HG03097 (cell line): ENCODE results near the gene RAB39B.
"Not testable (repeated sequence)": the region's sequence is repeated elsewhere in the genome, so short reads cannot be mapped to it uniquely, and the experiment has no call there.

Experiments used
- ATAC-seq: cut with Tn5 transposase; IDR thresholded peaks from one replicate; pipeline ENCODE4 v1.9.1; 2021; ENCODE audit not compliant: unreplicated experiment, low FRiP score

RAB39B gene

GRCh38 chrX:155263854-155264628 lies at the start of gene RAB39B:
Gene RAB39B, minus strand, starts transcription at chrX:155264491. Its CDS starts 203 bp downstream, at chrX:155264288.
- ATAC-seq = peak; percentile 79

GRCh38 chrX:155313766-155314165 lies 49.5 kb upstream of the RAB39B start:
- no peak for ATAC-seq

GRCh38 chrX:155293771-155294170 lies 29.5 kb upstream of the RAB39B start:
- ATAC-seq = no peak

GRCh38 chrX:155279873-155280272 lies 15.6 kb upstream of the RAB39B start:
- ATAC-seq = no peak

- ATAC-seq = no peak
Observed at GRCh38 chrX:155270969-155271368, 6.7 kb upstream of the RAB39B start.

- not testable (repeated sequence) for ATAC-seq
Observed at GRCh38 chrX:155267995-155268394, 3.7 kb upstream of the RAB39B start.

- ATAC-seq = no peak
Observed at GRCh38 chrX:155266439-155266838, 2.1 kb upstream of the RAB39B start.

GRCh38 chrX:155262970-155263754 lies 1.1 kb downstream of the RAB39B start:
- ATAC-seq = no peak

- no peak for ATAC-seq
Observed at GRCh38 chrX:155259752-155260151, 4.5 kb downstream of the RAB39B start.

GRCh38 chrX:155251391-155251790 lies 12.9 kb downstream of the RAB39B start:
- no peak for ATAC-seq

GRCh38 chrX:155247497-155247896 lies 16.8 kb downstream of the RAB39B start:
- no peak for ATAC-seq

GRCh38 chrX:155246748-155247147 lies 17.5 kb downstream of the RAB39B start:
- no peak for ATAC-seq

- no peak for ATAC-seq
Observed at GRCh38 chrX:155242300-155242699, 22.0 kb downstream of the RAB39B start.

- no peak for ATAC-seq
Observed at GRCh38 chrX:155237719-155238118, 26.6 kb downstream of the RAB39B start.

- ATAC-seq = no peak
Observed at GRCh38 chrX:155235891-155236290, 28.4 kb downstream of the RAB39B start.

- no peak for ATAC-seq
Observed at GRCh38 chrX:155231163-155231562, 33.1 kb downstream of the RAB39B start.

GRCh38 chrX:155225774-155226173 lies 38.5 kb downstream of the RAB39B start:
- no peak for ATAC-seq

- not testable (repeated sequence) for ATAC-seq
Observed at GRCh38 chrX:155223746-155224145, 40.5 kb downstream of the RAB39B start.

GRCh38 chrX:155221351-155221750 lies 42.9 kb downstream of the RAB39B start:
- no peak for ATAC-seq

GRCh38 chrX:155218777-155219176 lies 45.5 kb downstream of the RAB39B start:
- ATAC-seq = no peak

- no peak for ATAC-seq
Observed at GRCh38 chrX:155216940-155217440, 47.3 kb downstream of the RAB39B start.
